Renal cortex interstitium (tissue), 3 donors: Measurements from ENCODE around the gene RHOA. TPM values are rescaled to one million over a fixed set of nuclear protein-coding genes. Genes with fewer than 3 reads are reported as not detected.

Experiments used
- polyA plus RNA-seq, 3 donors: library from polyadenylated mRNA; unstranded; fragments of 120-200 nt; gene quantifications; one replicate each; pipeline ENCODE4 v1.2.1, GENCODE V29; 2013; ENCODE audit not compliant: insufficient read length in 3 of 3

The RHOA gene
- polyA plus RNA-seq, 3 donors: 481 to 531 (median 521) TPM

Other genes starting within 250 kb of the RHOA start
- gene CCDC71, start 245.6 kb downstream of the RHOA start, polyA plus RNA-seq: 10 to 100 TPM; 20.2 to 30.2 (median 24.3) TPM
- gene KLHDC8B, start 240.4 kb downstream of the RHOA start, polyA plus RNA-seq: 10 to 100 TPM; 38.9 to 45.9 (median 40.0) TPM
- 10 to 100 TPM in 2 of 3 donors, 1 to 10 TPM in 1; 8.7 to 12.6 (median 10.6) TPM for gene C3orf62, start 134.7 kb downstream of the RHOA start, polyA plus RNA-seq
- 10 to 100 TPM; 61.2 to 77.5 (median 66.5) TPM for gene USP4, start 71.9 kb downstream of the RHOA start, polyA plus RNA-seq
- 100 to 1,000 TPM in 2 of 3 donors, 10 to 100 TPM in 1; 96.7 to 170 (median 148) TPM for gene GPX1, start 53.6 kb downstream of the RHOA start, polyA plus RNA-seq
- gene TCTA, start 447 bp upstream of the RHOA start, polyA plus RNA-seq: 10 to 100 TPM; 33.9 to 36.7 (median 34.3) TPM
- gene AMT, start 10.5 kb upstream of the RHOA start, polyA plus RNA-seq: 10 to 100 TPM; 37.6 to 48.9 (median 40.4) TPM
- 10 to 100 TPM; 21.8 to 26.8 (median 26.7) TPM for gene NICN1, start 17.3 kb upstream of the RHOA start, polyA plus RNA-seq
- gene DAG1, start 58.3 kb upstream of the RHOA start, polyA plus RNA-seq: 100 to 1,000 TPM in 2 of 3 donors, 10 to 100 TPM in 1; 99.7 to 116 (median 102) TPM
- gene BSN, start 142.5 kb upstream of the RHOA start, polyA plus RNA-seq: 1 to 10 TPM; 1.2 to 1.5 (median 1.4) TPM